GM12878 (cell line): Measurements from ENCODE around the gene RSPH9. TPM values are rescaled to one million over a fixed set of nuclear protein-coding genes. Genes with fewer than 3 reads are reported as not detected.

Experiments used
- ATAC-seq: fragments of 200-7000 bp; cut with Tn5 transposase; 3 replicates; pipeline ENCODE4 v1.9.1; 2020; ENCODE audit warnings: mild to moderate bottlenecking, moderate library complexity
- BruUV-seq: library from RNA; stranded (reverse); fragments of 400-500 nt; replicated peaks from 2 replicates; lab custom pipeline; 2021; lab: Mats Ljungman, UMichigan
- CTCF ChIA-PET: fragments of 300-600 bp; sonication (Branson Sonifier 250); formaldehyde crosslinking; extraction: SDS; loops from one replicate; lab custom pipeline; 2021; ENCODE audit warnings: inconsistent platforms; lab: Yijun Ruan, JAX
- POLR2A ChIA-PET: fragments of 350-600 bp; formaldehyde crosslinking; extraction: SDS; loops from one replicate; lab custom pipeline; 2021; ENCODE audit warnings: inconsistent platforms; lab: Charles Lee
- RAD21 ChIA-PET: fragments of 300-600 bp; sonication (Branson Sonifier 250); formaldehyde crosslinking; loops from one replicate; lab custom pipeline; 2023; ENCODE audit warnings: antibody characterized with exemption; ENCODE audit not compliant: unreplicated experiment; lab: Charles Lee
- SMC1A ChIA-PET: fragments of 300-600 bp; sonication (Branson Sonifier 250); formaldehyde crosslinking; loops from one replicate; lab custom pipeline; 2023; ENCODE audit not compliant: unreplicated experiment, uncharacterized antibody; lab: Charles Lee
- DNase-seq: peaks from one replicate; pipeline ENCODE4 v3.0.0-alpha.2; 2011; ENCODE audit warnings: low read depth, low spot score
- FAIRE-seq: peaks from 3 replicates; lab custom pipeline; 2011; peaks lifted over from hg19 to GRCh38; lab: Jason Lieb, UNC
- H2AFZ ChIP-seq: 2 replicates; pipeline ENCODE4 v1.6.0; 2011; ENCODE audit warnings: low read depth, low read length, control low read depth; ENCODE audit not compliant: control insufficient read depth
- H3K27ac ChIP-seq: 2 replicates; pipeline ENCODE4 v1.5.1; 2011; ENCODE audit warnings: control low read depth; ENCODE audit not compliant: control insufficient read depth, insufficient read depth
- H3K27me3 ChIP-seq, 2 experiments: replicated peaks in 1 of 2; 2 replicates each; pipeline versions ENCODE4 v1.6.0 to v1.6.1; 2011; ENCODE audit warnings: low read length in 1 of 2; ENCODE audit not compliant: control insufficient read depth in 2 of 2, insufficient read depth in 2 of 2
- H3K36me3 ChIP-seq, 2 experiments: 2 replicates each; pipeline ENCODE4 v1.5.1; 2011; ENCODE audit warnings: low read length in 1 of 2; ENCODE audit not compliant: control insufficient read depth in 2 of 2, insufficient read depth in 2 of 2
- H3K4me1 ChIP-seq: 2 replicates; pipeline ENCODE4 v1.6.1; 2011; ENCODE audit warnings: mild to moderate bottlenecking, low read length, moderate library complexity, mixed read lengths; ENCODE audit not compliant: control insufficient read depth, insufficient read depth
- H3K4me2 ChIP-seq: 2 replicates; pipeline ENCODE4 v1.6.0; 2011; ENCODE audit warnings: control low read depth; ENCODE audit not compliant: control insufficient read depth, insufficient read depth
- H3K4me3 ChIP-seq: fragments of 200-600 bp; sonication (generic); 2 replicates; pipeline ENCODE4 v1.5.1; 2016
- H3K79me2 ChIP-seq: 2 replicates; pipeline ENCODE4 v1.6.0; 2011; ENCODE audit warnings: low read length; ENCODE audit not compliant: control insufficient read depth, insufficient read depth
- H3K9ac ChIP-seq: 2 replicates; pipeline ENCODE4 v1.8.0; 2011; ENCODE audit warnings: low read length, control low read depth, mixed read lengths; ENCODE audit not compliant: control insufficient read depth, insufficient read depth
- H3K9me3 ChIP-seq: replicated peaks from 3 replicates; pipeline ENCODE4 v1.5.1; 2011; ENCODE audit warnings: mild to moderate bottlenecking, low read length; ENCODE audit not compliant: control insufficient read depth, insufficient read depth
- H4K20me1 ChIP-seq: 2 replicates; pipeline ENCODE4 v1.6.0; 2011; ENCODE audit not compliant: control insufficient read depth, insufficient read depth
- BMI1 ChIP-seq: fragments of 450-650 bp; IDR thresholded peaks from 2 replicates; pipeline ENCODE4 v1.6.1; 2016; ENCODE audit warnings: mild to moderate bottlenecking, moderate library complexity, borderline replicate concordance
- ETV6 ChIP-seq, 2 experiments: fragments of 450-650 bp in 1 of 2; IDR thresholded peaks in 1 of 2; conservative IDR thresholded peaks in 1 of 2; 2 replicates each; pipeline ENCODE4 v1.6.1; 2014; ENCODE audit warnings: antibody characterized with exemption in 1 of 2, borderline replicate concordance in 1 of 2, low read depth in 1 of 2, mild to moderate bottlenecking in 1 of 2, moderate library complexity in 1 of 2
- NRF1 ChIP-seq: conservative IDR thresholded peaks from 2 replicates; pipeline ENCODE4 v1.6.1; 2011; ENCODE audit warnings: mild to moderate bottlenecking, low read depth, low read length, improper control_type of control experiment
- PAX5 ChIP-seq: IDR thresholded peaks from 2 replicates; pipeline ENCODE4 v1.6.1; 2011; ENCODE audit warnings: low read depth, low read length, borderline replicate concordance
- SREBF2 ChIP-seq: IDR thresholded peaks from 2 replicates; pipeline ENCODE4 v1.6.1; 2012; ENCODE audit warnings: mild to moderate bottlenecking, low read length
- ZBTB4 ChIP-seq: fragments of 450-650 bp; formaldehyde crosslinking; IDR thresholded peaks from 2 replicates; pipeline ENCODE4 v1.4.0; 2022; ENCODE audit warnings: mild to moderate bottlenecking, moderate library complexity
- WGBS: methylation state at CpG from one replicate; pipeline ENCODE4 v1.1.6; 2016; ENCODE audit warnings: low lambda C conversion rate; ENCODE audit not compliant: insufficient replicate concordance, insufficient coverage; ENCODE audit errors: missing lambda C conversion rate; 5-methylcytosine and 5-hydroxymethylcytosine counted together
- in situ Hi-C: fragments of 300-500 bp; cut with MboI; formaldehyde crosslinking; loops from 9 replicates; pipeline ENCODE4 v1.14.3; 2018; ENCODE audit warnings: mixed read lengths
- intact Hi-C: fragments of 100-400 bp; cut with micrococcal nuclease; formaldehyde crosslinking; loops from one replicate; pipeline ENCODE4 v1.14.2; 2022; ENCODE audit not compliant: unreplicated experiment
- polyA plus RNA-seq, 11 experiments: library from polyadenylated mRNA; depleted of rRNA in 4 of 11; unstranded in 6 of 11; stranded (reverse) in 5 of 11; fragments of >200 nt; fragmentation: Nextera tagmentation in 4 of 11; fragmentation: Illumina TruSeq in 1 of 11; extraction: Ambion mirVana in 4 of 11; extraction: Trizol in 1 of 11; gene quantifications; 1 replicate in 1 of 11; 2 replicates in 10 of 11; pipeline versions ENCODE4 v1.2.1 to v1.2.3, GENCODE V29; 2011 to 2016; ENCODE audit warnings: inconsistent platforms in 2 of 11, missing spikeins in 2 of 11, low read depth in 1 of 11
- total RNA-seq, 4 experiments: library from RNA; depleted of rRNA in 3 of 4; stranded (reverse); fragments of >200 nt in 3 of 4; fragmentation: Illumina TruSeq in 1 of 4; extraction: Trizol in 1 of 4; gene quantifications; 2 replicates each; pipeline versions ENCODE4 v1.2.1 to v1.2.3, GENCODE V29; 2013 to 2021
- TF ChIP-seq, protein P1 (sequence below): IDR thresholded peaks from 2 replicates; pipeline ENCODE4 v1.6.1; 2012; ENCODE audit warnings: low read depth, low read length, improper control_type of control experiment

The RSPH9 gene
- total and polyA plus RNA-seq, 10 of the 15 experiments (the other 5 are each of a cell fraction or from before 2014, with no cell fraction given): 0.26 to 0.63 (median 0.36) TPM; not detected in 6

DNA sequence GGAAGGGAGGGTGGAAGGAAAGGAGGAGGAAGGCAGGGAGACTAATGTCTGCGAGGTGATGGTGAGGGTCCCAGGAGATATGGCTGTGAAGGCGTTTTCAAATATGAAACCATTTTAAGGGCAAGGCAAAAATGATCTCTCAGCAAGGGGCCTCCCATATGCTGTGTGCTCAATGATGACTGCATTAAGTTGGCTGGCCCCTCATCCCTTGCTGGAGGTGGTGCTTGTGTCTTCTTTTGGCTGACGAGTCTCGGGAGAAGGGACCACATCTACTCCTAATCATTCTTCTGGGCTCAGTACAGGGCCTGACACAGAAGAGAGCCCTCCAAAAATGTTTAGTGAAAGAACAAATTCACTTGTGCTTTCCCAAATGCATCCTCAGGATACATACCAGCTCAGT is 65.7 kb downstream of the RSPH9 start (continued):
- TF ChIP-seq ETV6 (conservative IDR thresholded peaks at IDR 0.05 in 1 of 2, IDR thresholded peaks at IDR 0.05 in 1 of 2; ENCODE audit: borderline replicate concordance in 1 of 2, low read depth in 1 of 2) (no peak), SREBF2 (no peak), NRF1 (no peak), ZBTB4 (CRISPR knock-in tag) (no peak), PAX5 (no peak)
- TF ChIP-seq, protein P1, sequence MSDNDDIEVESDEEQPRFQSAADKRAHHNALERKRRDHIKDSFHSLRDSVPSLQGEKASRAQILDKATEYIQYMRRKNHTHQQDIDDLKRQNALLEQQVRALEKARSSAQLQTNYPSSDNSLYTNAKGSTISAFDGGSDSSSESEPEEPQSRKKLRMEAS: no peak

GRCh38 chr6:43712579-43712978 is 67.7 kb downstream of the RSPH9 start:
- no TSS peak for BruUV-seq
- no peaks in the 10 kb centered on the region for H3K36me3 ChIP-seq
- H3K4me3 ChIP-seq: no peak overlapping the region
- ATAC-seq (no peak), DNase-seq (no peak), FAIRE-seq (no peak)
- H3K4me1 ChIP-seq: peaks cover 38% of the 10 kb centered on the region
- H4K20me1 ChIP-seq: no peaks in the 10 kb centered on the region
- no peak overlapping the region for H3K27ac ChIP-seq
- CTCF ChIA-PET: interaction anchor here (3.6 kb wide), 1 partner anchor 12 kb away, joined by 36 read pairs; no protein-coding TSS in a partner anchor
- POLR2A ChIA-PET: interaction anchor here (0.5 to 1.7 kb wide), 3 partner anchors 9 to 1531 kb away, joined by 3 to 5 read pairs (median 3); no protein-coding TSS in a partner anchor
- WGBS: 97% methylated on average over 6 of the region's 6 CpGs
- in situ Hi-C loops (no loop called here), intact Hi-C loops (no loop called here)
- no peaks in the 10 kb centered on the region for H3K79me2 ChIP-seq
- H3K9ac ChIP-seq: no peak overlapping the region
- no peak for TF ChIP-seq BMI1
- H3K27me3 ChIP-seq: no peaks in the 10 kb centered on the region
- no peak overlapping the region for H2AFZ ChIP-seq
- no peaks in the 10 kb centered on the region for H3K9me3 ChIP-seq
- RAD21 ChIA-PET: no interaction called here
- no peak overlapping the region for H3K4me2 ChIP-seq
- SMC1A ChIA-PET: no interaction called here
